Measurements from ENCODE around the gene BDH1.
"Not testable (repeated sequence)": the region's sequence is repeated elsewhere in the genome, so short reads cannot be mapped to it uniquely, and the experiment has no call there.

The BDH1 gene

DNA sequence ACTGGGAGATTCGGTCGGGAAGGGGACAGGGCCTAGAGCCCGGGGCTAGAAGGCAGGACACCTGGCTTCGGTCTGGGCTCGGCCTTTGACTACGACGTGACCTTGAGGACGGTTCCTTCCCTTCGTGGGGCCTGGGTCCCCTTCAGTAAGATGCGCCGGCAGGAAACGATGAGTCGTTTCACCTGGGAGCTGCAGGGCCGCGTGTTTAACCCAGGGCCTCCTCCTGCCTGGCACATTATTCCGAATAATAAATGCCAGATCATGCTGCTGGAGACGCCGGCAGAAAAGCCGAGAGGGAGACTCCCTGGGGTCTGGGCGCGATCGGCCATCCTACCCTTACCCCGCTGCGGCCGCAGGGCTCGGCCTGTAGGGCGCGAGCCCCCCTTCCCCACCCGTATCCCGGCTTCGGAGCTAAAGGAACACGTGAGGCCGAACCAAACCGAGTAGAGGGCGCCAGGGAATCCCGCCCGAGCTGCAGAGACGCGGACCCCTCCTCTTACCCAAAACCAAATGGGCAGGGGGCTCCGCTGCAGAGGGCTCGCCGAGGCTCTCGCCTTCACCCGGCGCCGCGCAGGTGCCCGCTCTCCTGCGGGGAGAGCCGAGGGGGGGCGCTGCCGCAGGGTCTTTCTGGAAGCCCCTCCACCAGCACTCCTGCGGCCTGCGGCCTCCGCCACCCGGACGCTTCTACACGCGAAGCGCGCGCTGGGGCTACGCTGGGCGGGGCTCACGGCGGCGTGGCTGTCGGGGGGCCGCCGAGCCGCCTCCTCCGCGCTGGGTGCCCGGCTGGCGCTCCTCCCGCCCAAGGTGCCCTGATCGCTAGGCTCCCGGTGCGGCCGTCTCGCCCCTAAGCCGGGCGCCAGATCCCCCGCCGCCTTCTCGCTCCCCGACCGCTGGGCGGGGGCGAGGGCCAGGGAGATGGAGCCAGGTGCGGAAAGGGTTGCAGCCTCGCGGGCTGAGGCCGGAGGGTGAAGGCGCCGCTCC is at the start of gene BDH1:
TSS of gene BDH1 (minus strand) at position 688 of the 981 bp plus-strand sequence. CDS start 9,525 bp downstream, outside the sequence.
- DNase-seq (ENCODE audit: low spot score), result peak; percentile 56

DNA sequence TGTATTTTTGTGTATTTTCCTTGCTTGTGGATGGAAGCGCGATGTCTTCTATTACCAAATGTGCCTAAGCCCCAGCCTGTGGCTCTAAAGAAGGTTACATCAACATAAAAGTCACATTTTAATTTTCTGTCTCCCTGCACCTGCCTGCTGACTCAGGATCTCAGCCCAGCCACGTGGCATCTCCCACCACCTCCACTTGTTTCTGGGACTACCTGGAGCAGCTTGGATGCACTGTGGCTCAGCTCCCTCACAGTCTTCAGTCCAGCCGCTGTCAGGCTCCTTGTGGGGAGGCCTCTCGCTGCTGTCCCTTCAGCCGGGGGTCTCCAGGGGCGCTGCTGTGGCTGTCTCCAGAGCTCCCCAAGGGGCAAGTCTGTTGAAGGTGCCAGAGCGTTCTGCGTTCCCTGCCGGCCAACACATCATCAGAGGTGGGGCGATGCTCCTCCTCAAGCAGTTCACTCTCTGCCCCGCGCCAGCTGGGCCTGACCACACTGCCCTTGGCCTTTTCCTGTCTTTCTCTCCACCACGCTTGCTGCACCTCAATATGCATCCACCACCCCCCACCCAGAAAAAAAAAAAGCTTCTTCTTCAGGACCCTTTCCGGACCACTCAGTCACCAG is 47.7 kb upstream of the BDH1 start:
- no peak for DNase-seq (ENCODE audit: low spot score)

DNA sequence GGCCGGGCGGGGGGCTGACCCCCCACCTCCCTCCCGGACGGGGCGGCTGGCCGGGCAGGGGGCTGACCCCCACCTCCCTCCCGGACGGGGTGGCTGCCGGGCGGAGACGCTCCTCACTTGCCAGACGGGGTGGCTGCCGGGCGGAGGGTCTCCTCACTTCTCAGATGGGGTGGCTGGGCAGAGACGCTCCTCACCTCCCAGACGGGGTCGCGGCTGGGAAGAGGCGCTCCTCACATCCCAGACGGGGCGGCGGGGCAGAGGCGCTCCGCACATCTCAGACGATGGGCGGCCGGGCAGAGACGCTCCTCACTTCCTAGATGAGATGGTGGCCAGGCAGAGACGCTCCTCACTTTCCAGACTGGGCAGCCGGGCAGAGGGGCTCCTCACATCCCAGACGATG is 46.6 kb upstream of the BDH1 start:
- DNase-seq (ENCODE audit: low spot score), result not testable (repeated sequence)

GRCh38 chr3:197601566-197601840 is 45.7 kb upstream of the BDH1 start:
- not testable (repeated sequence) for DNase-seq (ENCODE audit: low spot score)

GRCh38 chr3:197600796-197601565 is 45.2 kb upstream of the BDH1 start:
- no peak for DNase-seq (ENCODE audit: low spot score)

DNA sequence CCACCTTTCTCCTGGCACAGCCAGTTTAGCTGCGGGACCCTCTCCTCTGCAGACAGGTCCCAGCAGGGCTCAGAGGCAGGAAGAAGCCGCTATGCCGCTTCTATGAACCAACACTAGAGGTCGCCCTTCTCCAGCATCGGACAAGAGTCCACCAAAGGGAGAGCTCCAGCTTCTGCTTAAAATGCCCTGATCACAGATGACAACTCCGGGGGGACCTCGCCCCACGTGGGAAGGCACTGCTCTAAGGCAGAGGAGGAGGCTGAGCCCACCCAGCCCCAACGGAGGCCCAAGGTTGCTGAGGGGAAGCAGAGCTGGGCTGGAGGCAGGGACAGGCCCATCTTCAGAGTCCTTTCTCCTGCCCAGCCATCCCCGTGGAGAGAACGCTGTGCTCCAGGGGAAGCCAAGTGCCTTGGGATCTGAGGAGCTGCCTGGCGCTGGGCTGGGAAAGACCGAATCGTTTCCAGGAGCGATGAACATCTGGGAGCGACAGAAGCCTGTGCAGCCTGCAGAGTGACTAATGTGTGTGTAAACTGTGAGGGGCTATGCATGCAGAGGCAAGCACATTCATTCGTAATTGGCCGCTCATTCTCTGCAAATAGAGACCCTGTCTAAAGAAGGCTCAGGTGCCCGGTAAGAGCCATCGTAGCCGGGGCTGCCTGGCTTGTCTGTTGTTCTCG is 43.5 kb upstream of the BDH1 start:
- DNase-seq (ENCODE audit: low spot score), result peak; percentile 92

DNA sequence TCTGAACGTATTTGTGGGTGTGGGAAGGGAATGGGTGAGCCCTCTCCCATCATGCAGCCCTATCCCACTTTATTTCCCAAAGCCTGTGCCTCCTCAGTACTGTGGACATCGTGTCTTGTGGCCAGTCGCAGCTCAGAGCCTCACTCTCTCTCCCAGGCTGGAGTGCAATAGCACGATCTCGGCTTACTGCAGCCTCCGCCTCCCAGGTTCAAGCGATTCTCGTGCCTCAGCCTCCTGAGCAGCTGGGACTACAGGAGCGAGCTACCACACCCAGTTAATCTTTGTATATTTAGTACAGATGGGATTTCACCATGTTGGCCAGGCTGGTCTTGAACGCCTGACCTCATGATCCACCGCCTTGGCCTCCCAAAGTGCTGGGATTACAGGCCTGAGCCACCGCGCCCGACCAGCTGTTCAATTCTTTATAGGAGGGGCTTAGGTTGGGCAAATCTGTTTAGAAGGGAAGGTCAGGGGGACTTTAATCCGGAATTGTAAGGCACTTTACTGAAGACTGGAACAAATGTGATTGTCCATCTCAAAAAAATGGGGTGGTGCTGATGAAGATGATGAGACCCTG is 42.7 kb upstream of the BDH1 start:
- DNase-seq (ENCODE audit: low spot score), result no peak

DNA sequence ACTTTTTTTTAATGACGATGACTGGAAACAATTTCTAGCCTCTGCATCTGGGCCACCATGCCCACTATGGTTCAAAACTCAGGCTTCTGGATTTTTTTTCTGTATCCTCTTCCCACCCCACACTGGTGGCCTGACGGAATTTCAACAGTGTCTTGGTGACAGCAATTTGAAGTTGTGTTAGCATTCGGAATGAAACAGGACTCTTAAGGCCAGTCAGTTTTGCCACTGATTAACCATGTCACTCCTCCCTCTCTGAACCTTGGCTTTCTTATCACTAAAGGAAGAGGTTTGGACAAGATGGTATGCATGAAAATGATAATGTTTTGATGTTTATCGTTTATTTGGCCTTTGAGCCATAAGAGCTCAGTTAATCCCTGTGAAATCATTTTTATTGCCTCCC is 41.6 kb upstream of the BDH1 start:
- no peak for DNase-seq (ENCODE audit: low spot score)

DNA sequence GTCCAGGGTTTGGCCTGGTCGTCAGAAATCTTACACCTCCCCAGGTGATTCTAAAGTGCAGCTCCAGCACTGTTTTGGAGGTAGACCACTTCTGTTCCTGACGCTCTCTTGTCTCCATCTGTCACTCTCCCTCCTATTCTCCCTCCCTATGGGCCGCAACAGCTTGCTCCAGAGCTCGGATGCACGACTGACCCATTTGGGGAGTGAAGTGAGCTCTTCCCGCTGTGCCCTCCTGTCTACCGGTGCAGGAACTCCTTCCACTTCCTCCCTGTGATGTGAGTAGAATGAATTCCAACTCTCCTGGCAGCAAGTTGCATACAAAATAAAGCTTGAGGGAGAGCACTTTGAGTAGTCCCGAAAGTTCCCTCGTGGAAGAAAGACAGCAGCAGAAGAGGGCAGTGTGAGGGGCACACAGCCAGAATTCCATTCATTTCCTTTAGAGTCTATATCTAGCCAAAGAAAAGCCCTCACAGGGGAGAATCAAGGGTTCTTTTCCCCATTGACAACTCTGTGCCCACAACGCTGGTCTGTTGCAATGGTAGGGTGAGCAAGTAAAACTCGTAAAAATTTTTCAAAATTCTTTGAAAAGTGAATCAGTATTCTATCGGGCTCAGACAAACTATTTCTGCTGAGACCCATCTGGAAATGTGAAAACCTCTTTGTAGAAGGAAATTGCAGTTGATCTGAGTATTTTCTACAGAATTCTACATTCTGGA is 39.9 kb upstream of the BDH1 start:
- no peak for DNase-seq (ENCODE audit: low spot score)

- no peak for DNase-seq (ENCODE audit: low spot score)
Observed at GRCh38 chr3:197593046-197593380, 37.2 kb upstream of the BDH1 start.

DNA sequence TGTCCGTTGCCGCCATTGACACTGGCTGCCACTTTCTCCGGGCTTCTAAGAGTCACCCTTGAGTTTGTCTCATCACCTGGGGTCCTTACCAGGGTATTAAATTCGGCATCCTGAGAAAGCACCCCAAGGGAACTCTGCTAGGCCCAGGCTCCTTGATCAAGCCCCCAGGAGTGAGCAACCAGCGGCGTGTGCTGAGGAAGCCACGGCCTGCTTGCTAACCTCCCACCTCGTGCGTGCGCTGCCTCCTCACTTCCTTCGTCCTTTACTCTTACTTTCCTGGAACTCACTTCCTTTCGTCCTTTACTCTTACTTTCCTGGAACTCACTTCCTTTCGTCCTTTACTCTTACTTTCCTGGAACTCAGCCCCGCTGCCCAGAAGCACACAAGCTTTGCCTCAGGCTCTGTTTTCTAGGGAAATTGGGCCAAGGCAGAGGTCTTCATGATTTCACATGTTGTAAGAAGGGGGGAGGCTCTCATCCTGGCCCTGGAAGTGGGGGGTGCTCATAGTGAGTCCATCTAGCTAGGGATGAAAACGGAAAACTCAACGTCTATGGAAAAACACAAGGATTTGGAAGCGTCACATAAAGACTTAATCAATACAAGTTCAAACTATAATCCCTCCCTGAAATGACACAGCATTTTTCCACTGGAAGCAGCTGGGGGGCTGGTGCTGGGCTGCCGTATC is 36.7 kb upstream of the BDH1 start:
- no peak for DNase-seq (ENCODE audit: low spot score)

- no peak for DNase-seq (ENCODE audit: low spot score)
Observed at GRCh38 chr3:197591816-197592215, 36.0 kb upstream of the BDH1 start.

DNA sequence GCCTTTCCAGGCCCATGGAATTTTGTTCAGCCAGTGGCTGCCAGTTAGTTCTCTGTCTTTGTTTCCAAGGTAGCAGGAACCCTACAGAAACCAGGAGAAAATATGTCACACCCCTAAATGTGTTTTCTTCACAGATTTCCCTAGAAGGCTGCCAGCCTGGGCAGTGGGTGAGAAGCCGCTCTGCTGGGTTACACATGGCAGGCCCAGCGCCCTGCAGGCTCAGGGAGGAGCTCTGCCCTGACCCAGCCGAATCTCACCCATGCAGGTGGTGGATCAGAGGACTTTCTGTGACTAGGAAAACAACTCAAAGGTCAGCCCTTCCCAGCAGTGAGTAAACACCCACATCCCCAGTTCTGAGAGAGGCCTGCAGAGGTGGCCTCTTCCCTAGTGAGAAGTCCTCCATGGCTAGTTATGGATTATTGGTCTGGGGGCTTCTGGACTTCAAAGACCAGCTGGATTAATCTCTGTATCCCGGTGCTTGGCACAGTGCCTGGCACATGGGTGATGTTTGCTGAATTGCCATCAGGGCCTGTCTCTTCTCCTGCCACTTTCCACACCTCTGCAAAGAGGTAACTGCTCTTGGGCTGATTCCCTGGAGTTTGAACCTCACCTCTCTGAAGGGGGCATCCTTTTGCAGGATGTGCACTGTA is 34.7 kb upstream of the BDH1 start:
- DNase-seq (ENCODE audit: low spot score), result no peak

DNA sequence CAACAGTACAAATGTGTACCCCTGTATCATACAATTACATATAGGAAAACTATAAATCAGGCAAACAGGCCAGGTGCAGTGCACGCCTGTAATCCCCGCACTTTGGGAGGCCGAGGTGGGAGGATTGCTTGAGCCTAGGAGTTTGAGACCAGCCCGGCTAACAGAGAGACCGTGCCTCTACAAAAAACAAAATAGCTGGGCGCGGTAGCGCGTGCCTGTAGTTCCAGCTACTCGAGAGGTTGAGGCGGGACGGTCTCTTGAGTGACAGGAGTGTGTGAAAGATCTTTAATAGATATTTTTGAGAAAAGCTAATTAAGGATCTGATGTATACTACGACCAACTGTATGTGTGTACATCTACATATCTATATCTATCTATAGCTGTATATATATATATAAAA is 33.8 kb upstream of the BDH1 start:
- no peak for DNase-seq (ENCODE audit: low spot score)

- DNase-seq (ENCODE audit: low spot score), result not testable (repeated sequence)
Observed at GRCh38 chr3:197586768-197587167, 31.0 kb upstream of the BDH1 start.

DNA sequence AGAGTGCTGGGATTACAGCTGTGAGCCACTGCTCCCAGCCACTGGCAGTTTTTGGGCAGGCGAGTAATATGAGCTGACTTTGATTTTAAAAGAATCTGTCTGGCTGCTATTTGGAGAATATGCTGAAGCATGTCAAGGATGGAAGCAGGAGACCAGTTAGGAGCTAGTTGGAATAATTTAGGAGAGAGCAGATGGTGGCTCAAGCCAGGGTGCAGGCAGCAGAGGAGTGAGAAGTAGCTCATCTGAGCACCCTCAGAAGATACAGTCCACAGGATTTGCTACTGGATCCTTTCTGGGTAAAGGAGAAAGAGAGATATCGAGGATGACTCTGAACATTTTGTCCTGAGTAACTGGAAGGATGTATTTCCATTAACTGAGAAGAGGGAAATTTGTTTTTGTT is 30.4 kb upstream of the BDH1 start:
- DNase-seq (ENCODE audit: low spot score), result no peak

DNA sequence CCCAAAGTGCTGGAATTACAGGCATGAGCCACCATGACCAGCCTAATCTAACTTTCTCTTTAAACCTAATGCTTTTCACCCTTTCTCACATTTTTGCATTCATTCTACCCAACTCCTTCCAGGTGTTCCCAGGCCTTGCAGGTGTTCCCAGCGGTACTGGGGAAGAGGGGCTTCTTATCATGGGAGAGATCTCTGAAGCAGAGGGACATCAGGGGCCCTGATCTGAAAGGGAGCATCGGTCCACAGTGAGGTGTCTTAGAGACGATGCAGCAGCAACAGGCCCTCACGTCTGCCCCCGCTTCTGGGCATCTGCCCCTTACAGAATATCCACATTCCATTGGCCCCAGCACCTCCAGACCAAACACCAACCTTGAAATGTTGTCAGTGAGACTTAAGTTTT is 29.0 kb upstream of the BDH1 start:
- DNase-seq (ENCODE audit: low spot score), result no peak

DNA sequence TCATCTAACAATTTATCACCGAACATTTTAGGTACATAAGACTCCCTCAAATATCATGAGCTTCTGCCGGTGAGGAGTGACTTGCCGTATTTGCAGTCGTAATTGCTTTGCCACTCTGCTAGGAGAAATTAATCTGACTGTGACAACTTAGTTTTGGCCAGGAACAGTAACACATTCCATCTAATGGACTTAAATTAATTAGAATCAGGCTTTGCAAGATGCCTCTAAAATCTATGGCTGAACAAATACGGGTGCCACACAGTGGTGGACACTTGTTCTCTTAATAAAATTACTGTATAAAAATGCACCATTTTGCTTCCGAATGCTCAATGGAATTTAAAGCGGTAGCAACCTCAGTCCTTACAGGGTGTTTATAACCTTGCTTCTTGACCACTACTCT is 27.6 kb upstream of the BDH1 start:
- no peak for DNase-seq (ENCODE audit: low spot score)

GRCh38 chr3:197580253-197580691 is 24.5 kb upstream of the BDH1 start:
- DNase-seq (ENCODE audit: low spot score), result peak; percentile 56

DNA sequence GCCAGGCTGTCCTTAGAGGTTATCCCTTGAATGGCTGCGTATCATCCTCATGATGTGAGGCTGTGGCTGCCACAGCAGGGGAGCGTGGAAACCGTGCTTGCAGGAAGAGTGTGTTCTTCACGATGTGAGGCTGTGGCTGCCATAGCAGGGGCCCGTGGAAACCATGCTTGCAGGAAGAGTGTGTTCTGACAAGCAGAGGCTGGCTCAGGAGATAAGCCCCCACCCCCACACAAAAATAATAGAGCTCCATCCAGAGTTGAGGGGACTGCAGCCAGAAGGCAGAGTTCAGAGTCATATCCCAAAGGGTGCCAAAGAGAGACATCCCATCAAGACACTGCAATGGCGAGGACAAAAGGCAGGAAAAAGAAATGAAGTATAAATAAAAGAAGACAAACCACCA is 22.6 kb upstream of the BDH1 start:
- DNase-seq (ENCODE audit: low spot score), result no peak
